ENCODE measurements around the gene NHEJ1. TPM values are rescaled to one million over a fixed set of nuclear protein-coding genes. Genes with fewer than 3 reads are reported as not detected.

The NHEJ1 gene
- total RNA-seq, 2 donors from 2014 or later = 15.2 to 16.9 TPM

- no peak for DNase-seq (ENCODE audit: low spot score)
- Histone ChIP-seq H3K27me3 (replicated peaks; ENCODE audit: insufficient read depth) (no peaks in the 10 kb centered on the region), H3K4me1 (replicated peaks) (no peaks in the 10 kb centered on the region), H3K27ac (no peak overlapping the region), H3K9me3 (no peaks in the 10 kb centered on the region), H3K36me3 (no peaks in the 10 kb centered on the region), H3K4me3 (no peak overlapping the region)
- 82% methylated on average over 10 of the region's 10 CpGs for WGBS
- intact Hi-C loops (cut with DNase I) = no loop called here
- no peak for TF ChIP-seq POLR2A (IDR thresholded peaks at IDR 0.05)
- no peak for TF ChIP-seq CTCF (IDR thresholded peaks at IDR 0.05)
- TF ChIP-seq POLR2AphosphoS5 (IDR thresholded peaks at IDR 0.05) = no peak
These were observed 4.7 kb upstream of the NHEJ1 start for GRCh38 chr2:219165058-219165911.

GRCh38 chr2:219163156-219163555 is 2.5 kb upstream of the NHEJ1 start:
- no peaks in the 10 kb centered on the region for H3K9me3 ChIP-seq
- no peak for TF ChIP-seq CTCF (IDR thresholded peaks at IDR 0.05)
- no peak for TF ChIP-seq POLR2AphosphoS5 (IDR thresholded peaks at IDR 0.05)
- TF ChIP-seq POLR2A (IDR thresholded peaks at IDR 0.05) = no peak
- DNase-seq (ENCODE audit: low spot score) = no peak
- intact Hi-C loops (cut with DNase I) = no loop called here
- no peak overlapping the region for H3K27ac ChIP-seq
- H3K4me3 ChIP-seq = no peak overlapping the region
- no peaks in the 10 kb centered on the region for H3K36me3 ChIP-seq
- no peaks in the 10 kb centered on the region for H3K4me1 ChIP-seq (replicated peaks)
- 89% methylated on average over 6 of the region's 6 CpGs for WGBS
- H3K27me3 ChIP-seq (replicated peaks; ENCODE audit: insufficient read depth) = no peaks in the 10 kb centered on the region

- WGBS = 71% methylated on average over 4 of the region's 4 CpGs
- Histone ChIP-seq H3K4me1 (replicated peaks) (no peaks in the 10 kb centered on the region), H3K9me3 (no peaks in the 10 kb centered on the region), H3K4me3 (peak overlapping the region; percentile 70 to 77), H3K27me3 (replicated peaks; ENCODE audit: insufficient read depth) (no peaks in the 10 kb centered on the region), H3K27ac (peak overlapping the region; percentile 97 to 98), H3K36me3 (no peaks in the 10 kb centered on the region)
- intact Hi-C loops (cut with DNase I) = loop anchor here (2.0 kb wide), 1 partner anchor 134 kb away; no protein-coding TSS in a partner anchor
- no peak for TF ChIP-seq POLR2A (IDR thresholded peaks at IDR 0.05)
- no peak for TF ChIP-seq CTCF (IDR thresholded peaks at IDR 0.05)
- TF ChIP-seq POLR2AphosphoS5 (IDR thresholded peaks at IDR 0.05) = no peak
- DNase-seq (ENCODE audit: low spot score) = no peak
These were observed 482 bp upstream of the NHEJ1 start for GRCh38 chr2:219161097-219161496.

GRCh38 chr2:219159771-219160185 is 837 bp downstream of the NHEJ1 start:
- Histone ChIP-seq H3K4me3 (peak overlapping the region; percentile 70 to 77), H3K9me3 (no peaks in the 10 kb centered on the region), H3K4me1 (replicated peaks) (no peaks in the 10 kb centered on the region), H3K27ac (peak overlapping the region; percentile 97 to 98), H3K27me3 (replicated peaks; ENCODE audit: insufficient read depth) (no peaks in the 10 kb centered on the region), H3K36me3 (no peaks in the 10 kb centered on the region)
- DNase-seq (ENCODE audit: low spot score) = no peak
- whole genome bisulfite sequencing = 5% methylated on average over 18 of the region's 18 CpGs
- intact Hi-C loops (cut with DNase I) = loop anchor here (1.0 to 5.0 kb wide), 3 partner anchors 47 to 488 kb away; partner anchors contain the start of gene ZFAND2B
- TF ChIP-seq POLR2AphosphoS5 (IDR thresholded peaks at IDR 0.05) (no peak), POLR2A (IDR thresholded peaks at IDR 0.05) (no peak), CTCF (IDR thresholded peaks at IDR 0.05) (no peak)
